ENCODE measurements around the gene MSH2.
"Not testable (repeated sequence)": the region's sequence is repeated elsewhere in the genome, so short reads cannot be mapped to it uniquely, and the experiment has no call there.

MSH2 gene

DNA sequence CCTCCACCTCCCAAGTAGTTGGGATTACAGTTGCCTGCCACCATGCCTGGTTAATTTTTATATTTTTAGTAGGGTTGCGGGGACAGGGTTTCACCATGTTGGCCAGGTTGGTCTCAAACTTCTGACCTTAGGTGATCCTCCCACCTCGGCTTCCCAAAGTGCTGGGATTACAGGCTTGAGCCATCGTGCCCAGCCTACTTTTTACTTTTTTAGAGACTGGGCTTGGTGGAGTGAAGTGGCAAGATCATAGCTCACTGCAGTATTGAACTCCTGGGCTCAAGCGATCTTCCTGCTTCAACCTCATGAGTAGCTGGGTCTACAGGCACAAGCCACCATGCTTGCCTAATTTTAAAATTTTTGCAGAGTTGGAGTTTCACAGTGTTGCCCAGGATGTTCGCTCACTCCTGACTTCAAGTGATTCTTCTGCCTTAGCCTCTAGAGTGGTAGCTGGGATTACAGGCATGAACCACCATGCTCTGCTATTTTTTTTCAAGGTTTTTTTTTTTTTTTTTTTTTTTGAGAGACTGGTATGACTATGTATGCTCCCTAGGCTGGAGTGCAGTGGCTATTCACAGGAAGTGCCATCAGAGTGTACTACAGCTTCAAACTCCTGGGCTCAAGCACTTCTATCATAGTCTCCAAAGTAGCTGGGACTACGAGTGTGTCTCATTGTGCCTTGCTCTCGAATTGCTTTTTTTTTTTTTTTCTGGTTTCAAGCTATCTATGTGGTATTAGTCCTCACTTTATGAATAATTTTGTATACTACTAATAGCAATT lies 11.9 kb downstream of the MSH2 start:
- DNase-seq, result peak in 1 of 2 experiments; percentile 18

DNA sequence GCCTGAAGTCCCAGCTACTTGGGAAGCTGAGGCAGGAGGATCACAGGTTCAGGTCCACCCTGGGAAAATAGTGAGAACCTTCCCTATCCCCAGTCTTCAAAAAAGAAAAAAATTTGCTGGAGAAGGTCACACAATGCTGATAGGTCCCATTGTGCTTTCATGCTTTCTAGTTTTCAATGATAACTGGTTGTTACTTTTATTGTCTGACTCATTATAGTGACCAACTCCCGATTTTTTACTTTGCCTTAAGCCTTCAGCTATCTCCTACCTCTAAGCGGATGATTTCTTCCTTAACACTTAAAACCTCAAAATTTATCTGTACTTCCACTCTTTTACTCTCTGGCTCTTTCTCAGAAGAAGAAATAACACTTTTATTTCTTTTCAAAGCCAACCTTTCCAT lies 17.3 kb downstream of the MSH2 start:
- DNase-seq, result no peak

DNA sequence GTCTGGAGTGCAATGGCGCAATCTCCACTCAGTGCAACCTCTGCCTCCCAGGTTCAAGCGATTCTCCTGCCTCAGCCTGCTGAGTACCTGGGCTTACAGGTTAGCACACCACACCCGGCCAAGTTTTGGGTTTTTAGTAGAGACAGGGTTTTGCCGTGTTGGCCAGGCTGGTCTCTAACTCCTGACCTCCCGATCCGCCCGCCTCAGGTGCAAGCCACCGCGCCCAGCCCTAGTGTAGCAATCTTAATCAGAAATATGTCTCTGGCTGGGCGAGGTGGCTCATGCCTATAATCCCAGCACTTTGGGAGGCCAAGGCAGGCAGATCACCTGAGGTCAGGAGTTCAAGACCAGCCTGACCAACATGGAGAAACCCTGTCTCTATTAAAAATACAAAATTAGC lies 17.7 kb downstream of the MSH2 start:
- not testable (repeated sequence) for DNase-seq

DNA sequence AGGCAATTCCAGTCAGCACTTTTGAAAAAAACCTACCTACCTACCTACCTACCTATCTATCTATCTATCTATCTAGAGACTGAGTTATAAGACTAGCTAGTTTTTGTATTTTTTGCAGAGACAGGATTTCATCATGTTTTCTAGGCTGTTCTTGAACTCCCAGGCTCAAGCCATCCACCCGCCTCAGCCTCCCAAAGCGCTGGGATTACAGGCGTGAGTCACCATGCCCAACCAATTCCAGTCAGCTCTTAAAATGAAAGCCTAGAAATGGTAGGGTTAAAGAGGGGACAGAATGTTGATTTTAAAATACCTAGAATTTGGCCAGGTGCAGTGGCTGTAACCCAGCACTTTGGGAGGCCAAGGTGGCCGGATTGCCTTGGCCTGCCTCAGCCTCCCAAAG lies 19.1 kb downstream of the MSH2 start:
- no peak for DNase-seq

DNA sequence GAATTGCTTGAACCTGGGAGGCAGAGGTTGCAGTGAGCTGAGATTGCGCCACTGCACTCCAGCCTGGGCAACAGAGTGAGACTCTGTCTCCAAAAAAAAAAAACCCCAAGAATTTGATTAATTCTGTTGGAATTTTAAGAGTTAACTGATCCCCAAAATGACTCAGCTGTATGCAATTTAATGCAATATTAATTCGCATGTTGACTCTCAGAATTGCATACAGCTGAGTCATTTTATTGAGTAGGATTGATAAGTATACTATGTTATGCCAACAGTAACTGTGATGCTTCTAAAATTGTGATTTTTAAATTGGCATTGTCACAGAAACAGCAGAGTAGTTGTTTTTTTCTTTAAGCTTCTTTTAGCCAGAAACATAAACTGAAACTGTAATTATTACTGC lies 19.6 kb downstream of the MSH2 start:
- peak in 1 of 2 experiments; percentile 19 for DNase-seq

DNA sequence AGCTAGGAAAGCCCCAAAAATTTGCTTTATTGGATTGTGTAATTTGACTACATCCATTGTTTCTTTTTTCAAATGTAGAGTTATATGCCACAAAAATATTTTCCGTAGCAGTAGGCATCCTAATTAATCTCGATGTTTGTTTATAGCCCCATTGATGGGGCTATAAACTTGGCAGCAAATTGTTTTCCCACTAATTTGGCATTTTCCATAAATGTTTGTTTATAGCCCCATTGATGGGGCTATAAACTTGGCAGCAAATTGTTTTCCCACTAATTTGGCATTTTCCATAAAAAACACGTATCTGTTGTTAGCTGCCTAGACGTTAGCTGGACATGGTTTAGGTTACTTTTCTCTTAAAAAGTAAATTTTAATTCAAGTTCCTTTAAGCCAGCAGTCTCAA lies 23.8 kb downstream of the MSH2 start:
- no peak for DNase-seq

DNA sequence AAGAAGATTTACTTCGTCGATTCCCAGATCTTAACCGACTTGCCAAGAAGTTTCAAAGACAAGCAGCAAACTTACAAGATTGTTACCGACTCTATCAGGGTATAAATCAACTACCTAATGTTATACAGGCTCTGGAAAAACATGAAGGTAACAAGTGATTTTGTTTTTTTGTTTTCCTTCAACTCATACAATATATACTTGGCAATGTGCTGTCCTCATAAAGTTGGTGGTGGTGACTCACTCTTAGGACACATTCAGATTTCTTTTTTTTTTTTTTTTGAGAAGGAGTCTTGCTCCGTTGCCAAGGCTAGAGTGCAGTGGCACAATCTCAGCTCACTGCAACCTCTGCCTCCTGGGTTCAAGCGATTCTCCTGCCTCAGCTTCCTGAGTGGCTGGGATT lies 26.8 kb downstream of the MSH2 start:
- DNase-seq, result no peak

DNA sequence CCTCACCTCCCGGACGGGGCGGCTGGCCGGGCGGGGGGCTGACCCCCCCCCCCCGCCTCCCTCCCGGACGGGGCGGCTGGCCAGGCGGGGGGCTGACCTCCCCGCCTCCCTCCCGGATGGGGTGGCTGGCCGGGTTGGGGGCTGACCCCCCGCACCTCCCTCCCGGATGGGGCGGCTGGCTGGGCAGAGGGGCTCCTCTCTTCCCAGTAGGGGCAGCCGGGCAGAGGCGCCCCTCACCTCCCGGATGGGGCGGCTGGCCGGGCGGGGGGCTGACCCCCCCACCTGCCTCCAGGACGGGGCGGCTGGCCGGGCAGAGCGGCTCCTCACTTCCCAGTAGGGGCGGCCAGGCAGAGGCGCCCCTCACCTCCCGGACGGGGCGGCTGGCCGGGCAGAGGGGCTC lies 30.1 kb downstream of the MSH2 start:
- DNase-seq, result not testable (repeated sequence)

DNA sequence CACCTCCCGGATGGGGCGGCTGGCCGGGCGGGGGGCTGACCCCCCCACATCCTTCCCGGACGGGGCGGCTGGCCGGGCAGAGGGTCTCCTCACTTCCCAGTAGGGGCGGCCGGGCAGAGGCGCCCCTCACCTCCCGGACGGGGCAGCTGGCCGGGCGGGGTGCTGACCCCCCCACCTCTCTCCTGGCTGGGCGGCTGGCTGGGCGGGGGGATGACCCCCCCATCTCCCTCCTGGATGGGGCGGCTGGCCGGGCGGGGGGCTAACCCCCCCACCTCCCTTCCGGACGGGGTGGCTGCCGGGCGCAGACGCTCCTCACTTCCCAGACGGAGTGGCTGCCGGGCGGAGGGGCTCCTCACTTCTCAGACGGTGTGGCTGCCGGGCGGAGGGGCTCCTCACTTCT lies 30.5 kb downstream of the MSH2 start:
- not testable (repeated sequence) for DNase-seq

DNA sequence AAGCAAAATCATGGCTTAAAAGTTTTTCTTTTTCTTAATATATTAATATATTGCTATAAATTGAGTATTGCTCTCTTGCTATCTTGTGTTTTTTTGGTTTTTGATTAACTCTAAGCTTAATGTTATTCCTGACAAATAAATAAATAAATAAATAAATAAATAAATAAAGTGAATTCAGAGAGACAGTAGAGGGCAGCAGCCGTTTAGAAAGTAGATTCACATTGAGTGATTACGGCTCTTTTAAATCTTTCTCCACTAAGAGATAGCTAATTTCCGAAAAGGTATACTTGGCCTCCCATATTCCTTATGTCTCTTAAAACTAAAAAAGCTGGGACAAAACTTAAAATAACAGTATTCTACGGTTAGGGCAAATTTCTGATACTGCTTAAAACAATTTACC lies 34.3 kb downstream of the MSH2 start:
- DNase-seq, result peak in 1 of 2 experiments; percentile 56

DNA sequence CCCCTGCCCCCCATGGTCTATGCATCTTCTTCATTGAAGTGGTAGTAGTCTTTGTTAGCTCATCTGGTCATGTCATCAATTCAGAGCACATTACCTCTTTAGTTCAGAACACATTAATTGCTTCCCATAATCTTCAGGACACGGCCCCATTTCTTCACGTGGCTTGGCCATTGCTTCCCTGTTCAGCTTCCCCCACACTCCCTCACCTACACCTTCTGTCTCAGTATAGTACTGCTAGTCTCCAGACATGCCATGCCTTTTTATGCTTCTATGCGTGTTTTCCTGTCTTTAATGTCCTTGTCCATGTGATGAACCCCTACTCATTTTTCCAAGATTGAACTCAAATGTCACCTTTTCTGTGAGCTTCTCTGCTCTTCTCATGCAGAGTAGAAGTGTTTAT lies 35.1 kb downstream of the MSH2 start:
- no peak for DNase-seq

DNA sequence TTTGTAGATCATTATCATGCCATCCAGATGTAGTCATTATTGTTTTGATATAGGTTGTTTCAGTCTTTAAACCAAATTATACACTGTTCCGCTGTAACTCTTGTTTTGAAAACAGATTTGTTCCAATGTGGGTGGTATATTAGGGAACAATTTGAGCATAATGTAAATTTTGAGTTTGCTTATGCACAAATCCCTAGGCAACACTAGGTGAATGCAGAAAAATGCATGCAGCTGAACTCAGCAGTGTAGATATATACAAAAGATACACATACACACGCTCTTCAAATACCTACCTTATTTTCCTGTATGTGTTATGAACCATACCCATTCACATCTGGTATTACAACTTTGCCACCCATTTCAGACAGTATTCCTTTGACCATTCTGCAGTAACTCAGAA lies 35.8 kb downstream of the MSH2 start:
- no peak for DNase-seq

DNA sequence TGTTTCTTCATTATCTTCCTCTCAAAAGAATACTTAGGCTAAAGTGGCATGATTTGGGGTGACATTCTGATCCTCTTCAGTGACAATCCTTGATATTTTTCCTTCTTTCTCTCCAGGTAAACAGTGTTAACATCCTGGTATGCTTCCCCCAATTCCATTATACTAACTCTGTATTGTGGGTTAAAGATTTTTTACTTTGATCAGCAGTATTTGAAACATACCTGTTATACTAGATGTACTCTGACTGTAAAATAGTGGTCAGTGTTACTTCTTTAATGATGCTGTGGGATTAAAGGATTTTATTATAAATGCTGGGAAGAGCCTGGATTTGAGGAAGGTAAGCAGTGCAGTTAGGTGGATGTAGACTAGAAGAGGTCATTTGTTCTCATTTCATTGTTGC lies 48.8 kb downstream of the MSH2 start:
- DNase-seq, result no peak

DNA sequence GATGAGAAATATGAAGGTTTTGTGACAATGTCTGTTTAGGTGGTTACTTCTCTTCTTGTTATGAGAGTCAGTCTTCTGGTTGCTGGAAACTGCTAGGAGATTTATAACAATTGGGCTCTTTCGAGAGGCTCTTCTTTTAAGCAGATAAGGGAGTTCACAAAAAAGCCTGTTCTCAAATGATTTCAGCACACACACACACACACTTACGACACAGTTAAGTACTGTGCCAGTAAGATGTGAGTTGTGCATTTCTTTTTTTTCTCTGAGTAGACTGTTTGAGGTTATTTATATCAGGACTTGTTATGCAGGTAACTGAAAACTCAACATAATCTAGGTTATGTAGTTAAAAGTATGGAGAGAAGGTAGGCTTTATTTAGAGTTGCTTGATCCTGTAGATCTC lies 49.8 kb downstream of the MSH2 start:
- no peak for DNase-seq

DNA sequence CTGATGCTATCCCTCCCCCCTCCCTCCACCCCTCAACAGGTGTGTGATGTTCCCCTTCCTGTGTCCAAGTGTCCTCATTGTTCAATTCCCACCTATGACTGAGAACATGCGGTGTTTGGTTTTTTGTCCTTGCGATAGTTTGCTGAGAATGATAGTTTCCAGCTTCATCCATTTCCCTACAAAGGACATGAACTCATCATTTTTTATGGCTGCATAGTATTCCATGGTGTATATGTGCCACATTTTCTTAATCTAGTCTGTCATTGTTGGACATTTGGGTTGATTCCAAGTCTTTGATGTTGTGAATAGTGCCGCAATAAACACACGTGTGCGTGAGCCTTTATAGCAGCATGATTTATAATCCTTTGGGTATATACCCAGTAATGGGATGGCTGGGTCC lies 51.9 kb downstream of the MSH2 start:
- DNase-seq, result not testable (repeated sequence)

DNA sequence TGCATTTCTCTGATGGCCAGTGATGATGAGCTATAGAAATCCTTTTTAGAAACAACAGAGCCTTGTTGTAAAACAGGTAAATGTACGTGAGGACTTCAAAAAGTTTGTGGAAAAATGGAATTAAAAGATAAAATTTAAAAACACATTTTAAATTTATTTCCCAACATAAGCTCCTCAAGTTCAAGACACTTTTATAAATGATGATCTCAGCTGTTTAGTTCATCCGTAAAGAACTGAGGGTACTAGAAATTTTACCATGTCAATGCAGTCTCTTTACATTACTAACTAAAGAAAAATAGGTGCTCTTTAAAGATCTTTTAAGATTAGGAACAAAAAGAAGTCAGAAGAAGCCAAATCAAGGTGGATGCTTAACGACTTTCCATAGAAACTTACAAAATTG lies 52.5 kb downstream of the MSH2 start:
- DNase-seq, result no peak

DNA sequence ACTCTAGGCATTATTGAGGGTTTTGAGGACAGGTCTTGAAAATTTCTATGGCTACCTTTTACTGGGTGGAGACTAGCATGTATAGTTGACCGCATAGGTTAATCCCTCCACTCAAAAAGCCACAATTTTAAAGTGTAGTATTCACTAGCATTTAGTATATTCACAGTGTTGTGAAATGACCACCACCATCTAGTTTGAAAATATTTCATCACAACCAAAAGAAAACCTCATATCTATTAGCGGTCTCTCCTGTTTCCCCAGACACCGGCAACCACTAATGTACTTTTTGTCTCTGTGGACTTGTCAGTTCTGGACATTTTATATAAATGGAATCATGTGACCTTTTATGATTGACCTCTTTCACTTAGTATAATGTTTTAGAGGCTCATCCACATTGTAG lies 53.9 kb downstream of the MSH2 start:
- DNase-seq, result no peak

DNA sequence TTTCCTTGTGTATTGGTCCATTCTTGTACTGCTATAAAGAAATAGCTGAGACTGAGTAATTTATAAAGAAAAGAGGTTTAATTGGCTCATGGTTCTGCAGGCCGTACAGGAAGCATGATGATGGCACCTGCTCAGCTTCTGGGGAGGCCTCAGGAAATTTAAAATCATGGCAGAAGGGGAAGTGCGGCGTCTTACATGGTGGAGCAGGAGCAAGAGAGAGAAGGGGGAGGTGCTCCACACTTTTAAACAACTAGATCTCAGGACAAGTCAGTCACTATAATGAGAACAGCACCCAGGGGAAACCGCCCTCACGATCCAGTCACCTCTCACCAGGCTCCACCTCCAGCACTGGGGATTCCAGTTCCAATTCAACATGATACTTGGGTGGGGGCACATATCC lies 54.3 kb downstream of the MSH2 start:
- DNase-seq, result no peak

DNA sequence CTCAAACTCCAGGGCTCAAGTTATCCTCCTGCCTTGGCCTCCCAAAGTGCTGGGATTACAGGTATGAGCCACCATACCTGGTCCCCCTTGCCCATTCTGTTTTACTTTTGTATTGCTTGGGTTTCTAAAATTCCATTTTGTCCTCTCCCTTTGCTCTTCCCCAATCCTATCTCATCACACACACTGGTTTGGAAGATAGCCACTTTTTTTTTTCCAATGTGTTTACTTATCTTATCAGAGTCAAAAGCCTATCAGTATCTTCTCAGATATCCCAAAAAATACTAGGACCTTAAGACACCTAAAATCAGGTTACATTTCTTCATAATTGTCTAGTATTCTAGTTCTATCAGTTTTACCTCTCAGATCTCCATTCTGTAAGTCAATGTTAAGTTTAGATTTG lies 56.1 kb downstream of the MSH2 start:
- DNase-seq, result no peak

DNA sequence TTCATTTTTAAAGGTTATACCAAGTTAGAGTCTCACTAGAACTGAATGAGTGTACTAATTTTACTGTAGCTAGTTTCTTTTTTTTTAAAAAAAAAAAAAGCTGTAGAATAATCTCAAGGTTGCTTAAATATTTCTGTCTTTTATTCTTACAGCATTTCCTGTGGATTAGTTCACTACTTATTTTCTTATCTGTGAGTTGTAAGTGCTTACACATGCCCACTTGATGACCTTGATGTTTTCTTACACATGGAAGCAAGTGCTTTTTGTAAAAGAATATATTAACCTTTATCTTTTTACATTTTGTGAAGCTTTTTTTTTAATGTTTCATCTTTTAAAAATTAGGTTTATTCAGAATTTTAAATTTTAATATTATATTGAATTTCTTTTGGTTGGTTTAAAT lies 57.8 kb downstream of the MSH2 start:
- no peak for DNase-seq

DNA sequence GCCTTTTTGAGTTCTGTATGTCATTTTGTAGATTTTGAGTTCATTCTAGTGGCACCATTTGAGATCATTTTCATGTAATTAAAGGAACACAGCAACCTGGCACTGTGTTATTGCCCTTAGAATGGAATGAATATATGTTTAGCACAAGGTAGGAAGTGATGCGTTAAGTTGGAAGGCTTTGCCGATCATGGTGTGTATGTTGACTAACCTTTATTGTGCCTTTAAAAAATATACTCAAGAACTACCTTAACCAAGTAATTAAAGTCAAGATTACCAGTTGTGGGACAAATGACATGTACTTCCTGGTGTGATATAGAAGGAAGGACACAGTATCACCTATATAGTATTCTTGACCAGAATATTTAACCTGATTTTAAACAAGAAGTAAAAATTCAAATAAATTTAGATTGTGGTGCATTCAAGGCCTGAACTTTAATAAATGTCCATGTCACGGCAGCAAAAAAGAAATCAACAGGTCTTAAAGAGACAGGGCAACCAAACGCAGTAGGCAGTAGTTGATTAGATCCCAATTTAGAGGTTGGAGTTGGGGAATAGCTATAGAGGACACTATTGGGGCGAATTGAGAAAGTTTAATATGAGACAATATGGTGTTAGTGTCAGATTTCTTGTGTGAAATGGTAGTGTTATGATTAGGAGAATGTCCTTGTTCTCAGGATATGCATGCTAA lies 68.6 kb downstream of the MSH2 start:
- DNase-seq, result no peak

DNA sequence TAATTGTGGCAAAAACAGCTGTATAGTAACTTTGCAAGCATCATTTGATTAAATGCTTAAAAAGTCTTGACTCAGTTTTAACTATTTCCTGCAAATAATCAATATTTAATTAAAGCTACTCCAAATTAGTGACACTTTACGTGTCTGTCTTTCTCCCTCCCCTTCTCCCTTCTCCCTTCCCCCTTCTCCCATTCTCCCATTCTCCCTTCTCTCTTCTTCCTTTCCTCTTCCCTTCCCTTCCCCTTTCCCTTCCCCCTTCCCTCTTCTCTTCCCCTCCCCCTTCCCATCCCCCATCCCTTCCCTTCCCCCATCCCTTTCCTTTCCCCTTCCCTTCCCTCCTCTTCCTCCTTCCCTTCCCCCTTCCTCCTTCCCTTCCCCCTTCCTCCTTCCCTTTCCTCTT lies 76.9 kb downstream of the MSH2 start:
- DNase-seq, result no peak

DNA sequence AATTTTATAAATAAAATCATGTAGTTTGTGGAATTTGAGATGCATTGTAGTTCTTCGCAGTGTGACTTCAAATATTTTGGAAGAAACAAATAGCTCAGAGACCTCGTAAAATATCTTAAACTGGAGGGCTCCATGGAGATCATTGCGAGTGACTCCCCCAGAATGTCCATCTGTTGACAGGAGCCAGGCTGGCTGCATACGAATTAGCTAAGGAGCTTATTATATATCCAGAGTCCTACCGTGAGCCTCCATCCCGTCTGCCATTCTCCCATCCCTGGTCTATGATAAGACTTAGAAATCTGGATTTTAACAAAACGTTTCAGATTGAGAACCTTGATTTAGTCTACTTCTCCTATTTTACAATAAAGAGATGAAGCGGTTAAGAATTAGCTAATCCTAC lies 80.2 kb downstream of the MSH2 start:
- no peak for DNase-seq

DNA sequence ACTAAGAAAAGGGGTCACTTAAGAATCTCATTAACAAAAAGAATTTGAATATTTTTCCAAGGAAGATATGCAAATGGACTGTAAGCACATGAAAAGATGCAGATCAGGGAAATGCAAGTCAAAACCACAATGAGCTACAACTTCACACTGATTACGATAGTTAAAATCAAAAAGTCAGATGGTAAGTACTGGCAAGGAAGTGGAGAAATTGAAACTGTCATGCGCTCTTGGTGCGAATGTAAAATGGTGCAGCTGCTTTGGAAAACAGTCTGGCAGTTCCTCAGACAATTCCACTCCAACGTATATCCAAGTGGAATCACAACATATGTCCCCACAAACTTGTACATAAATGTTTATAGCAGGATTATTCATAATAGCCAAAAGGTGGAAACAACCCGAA lies 81.4 kb downstream of the MSH2 start:
- DNase-seq, result no peak

DNA sequence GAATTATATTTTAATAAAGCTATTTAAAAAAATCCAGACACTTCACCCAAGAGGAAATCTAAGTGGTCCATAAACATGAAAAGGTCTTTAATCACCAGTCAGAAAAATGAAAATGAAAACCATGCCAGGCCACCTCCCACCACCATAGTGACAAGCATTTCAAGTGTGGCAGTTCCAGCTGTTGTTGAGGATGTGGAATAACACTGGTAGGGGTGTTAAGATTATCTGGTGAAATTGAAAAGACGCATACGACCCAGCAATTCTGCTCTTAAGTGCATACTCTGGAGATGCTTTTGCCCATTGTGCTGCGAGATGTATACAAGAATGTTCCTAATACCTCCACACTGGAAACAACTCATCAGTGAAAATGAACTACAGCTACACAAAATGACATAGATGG lies 82.2 kb downstream of the MSH2 start:
- DNase-seq, result no peak
